ENCODE measurements around the gene DTWD1. TPM values are rescaled to one million over a fixed set of nuclear protein-coding genes. Genes with fewer than 3 reads are reported as not detected.

Gene DTWD1
- total and polyA plus RNA-seq, 9 of the 15 experiments (the other 6 are each of a cell fraction or from before 2014, with no cell fraction given): 23.1 to 76.4 (median 36.5) TPM

DNA sequence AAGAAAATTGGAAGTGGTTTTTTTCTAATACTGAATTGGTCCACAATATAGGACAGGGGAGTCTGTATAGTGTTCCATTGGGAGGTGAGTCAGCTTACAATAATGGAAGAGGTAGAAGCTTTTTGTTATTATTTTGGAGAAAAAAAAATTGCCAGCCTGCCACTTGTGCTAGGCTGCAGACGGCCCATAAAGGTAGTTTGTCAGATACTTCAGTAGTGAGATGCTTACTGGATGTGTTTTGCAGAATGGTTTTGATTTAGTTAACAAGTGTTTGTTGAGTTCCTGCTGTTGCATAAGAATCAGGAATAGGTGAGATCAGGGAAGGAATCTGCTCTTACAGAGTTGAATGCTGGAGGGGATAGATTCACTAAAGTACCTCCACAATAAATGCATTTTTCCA lies 1.0 kb downstream of the DTWD1 start:
- H4K20me1 ChIP-seq (replicated peaks; ENCODE audit: control insufficient read depth, insufficient read depth, low read length): no peaks in the 10 kb centered on the region
- no peak for ATAC-seq
- peak overlapping the region; percentile 84 for H3K27ac ChIP-seq (ENCODE audit: extremely low read depth, low read depth, low read length)
- in situ Hi-C loops (cut with MboI) (no loop called here), intact Hi-C loops (cut with micrococcal nuclease) (no loop called here)
- H3K4me2 ChIP-seq (ENCODE audit: insufficient read depth, low read length): peak overlapping the region; percentile 90
- ChIA-PET POLR2A (interaction anchor here (2.4 kb wide), 1 partner anchor 10 kb away, joined by 9 read pairs; no protein-coding TSS in a partner anchor), CTCF (ENCODE audit: low intra/inter-chr PET ratio) (no interaction called here)
- peak overlapping the region; percentile 65 for H3K4me3 ChIP-seq
- H2AFZ ChIP-seq (ENCODE audit: low read depth, low read length): peak overlapping the region; percentile 85
- peaks cover 29% of the 10 kb centered on the region for H3K36me3 ChIP-seq (ENCODE audit: control insufficient read depth, insufficient read depth, low read length)
- peak in 1 of 4 experiments; percentile 9 for DNase-seq (ENCODE audit: extremely low read depth in 1 of 4, low spot score in 3 of 4)
- no TSS peak for BruUV-seq (replicated peaks)
- TF ChIP-seq CEBPG (CRISPR knock-in tag; IDR thresholded peaks at IDR 0.05): no peak
- TF ChIP-seq CEBPG (tag; conservative IDR thresholded peaks at IDR 0.05 in 1 of 2, IDR thresholded peaks at IDR 0.05 in 1 of 2): peak in 1 of 2 experiments; percentile 27; a peak in 1 of 4 replicates
- no peak for TF ChIP-seq BHLHE40 (IDR thresholded peaks at IDR 0.05; ENCODE audit: low read length)
- peaks cover 56% of the 10 kb centered on the region for H3K79me2 ChIP-seq (ENCODE audit: control insufficient read depth, insufficient read depth, low read length)
- FAIRE-seq: no peak
- H3K9me3 ChIP-seq (replicated peaks; ENCODE audit: control insufficient read depth, insufficient read depth, low read depth, low read length): peaks cover 5% of the 10 kb centered on the region
- no peaks in the 10 kb centered on the region for H3K27me3 ChIP-seq (ENCODE audit: control insufficient read depth in 2 of 2, insufficient read depth in 2 of 2, low read length in 2 of 2)
- peak overlapping the region in 1 of 2 experiments; percentile 72; a peak in 2 of 4 replicates for H3K9ac ChIP-seq (ENCODE audit: insufficient read depth in 1 of 2, low read depth in 2 of 2, low read length in 2 of 2)
- H3K4me1 ChIP-seq (replicated peaks in 1 of 2; ENCODE audit: control insufficient read depth in 2 of 2, insufficient read depth in 2 of 2, low read length in 2 of 2): peaks cover 0 to 10% of the 10 kb centered on the region in 2 experiments; a peak in 2 of 5 replicates
- 0% methylated on average over 1 of the region's 1 CpG for WGBS (ENCODE audit: insufficient coverage, low coverage, missing lambda C conversion rate)
- H3K9me1 ChIP-seq (ENCODE audit: control insufficient read depth, insufficient read depth, low read length): no peaks in the 10 kb centered on the region

GRCh38 chr15:49622561-49622960 lies 1.7 kb downstream of the DTWD1 start:
- Histone ChIP-seq H3K9me3 (replicated peaks; ENCODE audit: control insufficient read depth, insufficient read depth, low read depth, low read length) (peaks cover 5% of the 10 kb centered on the region), H3K9ac (ENCODE audit: insufficient read depth in 1 of 2, low read depth in 2 of 2, low read length in 2 of 2) (no peak overlapping the region), H3K27ac (ENCODE audit: extremely low read depth, low read depth, low read length) (no peak overlapping the region), H2AFZ (ENCODE audit: low read depth, low read length) (no peak overlapping the region), H3K4me2 (ENCODE audit: insufficient read depth, low read length) (no peak overlapping the region), H3K4me1 (replicated peaks in 1 of 2; ENCODE audit: control insufficient read depth in 2 of 2, insufficient read depth in 2 of 2, low read length in 2 of 2) (peaks cover 0 to 10% of the 10 kb centered on the region in 2 experiments; a peak in 2 of 5 replicates), H3K9me1 (ENCODE audit: control insufficient read depth, insufficient read depth, low read length) (no peaks in the 10 kb centered on the region), H3K4me3 (peak overlapping the region; percentile 65; the same call in 1 of the 2 replicates), H4K20me1 (replicated peaks; ENCODE audit: control insufficient read depth, insufficient read depth, low read length) (no peaks in the 10 kb centered on the region), H3K27me3 (ENCODE audit: control insufficient read depth in 2 of 2, insufficient read depth in 2 of 2, low read length in 2 of 2) (no peaks in the 10 kb centered on the region), H3K79me2 (ENCODE audit: control insufficient read depth, insufficient read depth, low read length) (peaks cover 56% of the 10 kb centered on the region), H3K36me3 (ENCODE audit: control insufficient read depth, insufficient read depth, low read length) (peaks cover 34% of the 10 kb centered on the region)
- BruUV-seq (replicated peaks): no TSS peak
- WGBS (ENCODE audit: insufficient coverage, low coverage, missing lambda C conversion rate): 54% methylated on average over 3 of the region's 3 CpGs
- CTCF ChIA-PET (ENCODE audit: low intra/inter-chr PET ratio): no interaction called here
- TF ChIP-seq, protein P1, sequence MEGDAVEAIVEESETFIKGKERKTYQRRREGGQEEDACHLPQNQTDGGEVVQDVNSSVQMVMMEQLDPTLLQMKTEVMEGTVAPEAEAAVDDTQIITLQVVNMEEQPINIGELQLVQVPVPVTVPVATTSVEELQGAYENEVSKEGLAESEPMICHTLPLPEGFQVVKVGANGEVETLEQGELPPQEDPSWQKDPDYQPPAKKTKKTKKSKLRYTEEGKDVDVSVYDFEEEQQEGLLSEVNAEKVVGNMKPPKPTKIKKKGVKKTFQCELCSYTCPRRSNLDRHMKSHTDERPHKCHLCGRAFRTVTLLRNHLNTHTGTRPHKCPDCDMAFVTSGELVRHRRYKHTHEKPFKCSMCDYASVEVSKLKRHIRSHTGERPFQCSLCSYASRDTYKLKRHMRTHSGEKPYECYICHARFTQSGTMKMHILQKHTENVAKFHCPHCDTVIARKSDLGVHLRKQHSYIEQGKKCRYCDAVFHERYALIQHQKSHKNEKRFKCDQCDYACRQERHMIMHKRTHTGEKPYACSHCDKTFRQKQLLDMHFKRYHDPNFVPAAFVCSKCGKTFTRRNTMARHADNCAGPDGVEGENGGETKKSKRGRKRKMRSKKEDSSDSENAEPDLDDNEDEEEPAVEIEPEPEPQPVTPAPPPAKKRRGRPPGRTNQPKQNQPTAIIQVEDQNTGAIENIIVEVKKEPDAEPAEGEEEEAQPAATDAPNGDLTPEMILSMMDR (IDR thresholded peaks at IDR 0.05 in 2 of 3, conservative IDR thresholded peaks at IDR 0.05 in 1 of 3; ENCODE audit: insufficient read depth in 2 of 3, low read depth in 1 of 3, low read length in 3 of 3): peak; percentile 16 to 23 (median 19); a peak in 3 of 6 replicates
- TF ChIP-seq SP1 (CRISPR knock-in tag; IDR thresholded peaks at IDR 0.05): no peak
- TF ChIP-seq RBM34 (IDR thresholded peaks at IDR 0.05; ENCODE audit: borderline replicate concordance, insufficient read depth, low read length): no peak
- no peak for TF ChIP-seq POLR2B (IDR thresholded peaks at IDR 0.05; ENCODE audit: low read depth, partially characterized antibody)
- ATAC-seq (no peak), FAIRE-seq (no peak), DNase-seq (ENCODE audit: extremely low read depth in 1 of 4, low spot score in 3 of 4) (peak in 2 of 4 experiments; percentile 20 to 31)
- intact Hi-C loops (cut with micrococcal nuclease): no loop called here
- in situ Hi-C loops (cut with MboI): no loop called here
- POLR2A ChIA-PET: interaction anchor here (2.4 kb wide), 1 partner anchor 9 kb away, joined by 9 read pairs; no protein-coding TSS in a partner anchor
